ENCODE results near the gene IFT22.
A peak's percentile ranks its signal among the peaks of the same experiment; 100 is the strongest.
"Not testable (repeated sequence)": the region's sequence is repeated elsewhere in the genome, so short reads cannot be mapped to it uniquely, and the experiment has no call there.

The IFT22 gene

DNA sequence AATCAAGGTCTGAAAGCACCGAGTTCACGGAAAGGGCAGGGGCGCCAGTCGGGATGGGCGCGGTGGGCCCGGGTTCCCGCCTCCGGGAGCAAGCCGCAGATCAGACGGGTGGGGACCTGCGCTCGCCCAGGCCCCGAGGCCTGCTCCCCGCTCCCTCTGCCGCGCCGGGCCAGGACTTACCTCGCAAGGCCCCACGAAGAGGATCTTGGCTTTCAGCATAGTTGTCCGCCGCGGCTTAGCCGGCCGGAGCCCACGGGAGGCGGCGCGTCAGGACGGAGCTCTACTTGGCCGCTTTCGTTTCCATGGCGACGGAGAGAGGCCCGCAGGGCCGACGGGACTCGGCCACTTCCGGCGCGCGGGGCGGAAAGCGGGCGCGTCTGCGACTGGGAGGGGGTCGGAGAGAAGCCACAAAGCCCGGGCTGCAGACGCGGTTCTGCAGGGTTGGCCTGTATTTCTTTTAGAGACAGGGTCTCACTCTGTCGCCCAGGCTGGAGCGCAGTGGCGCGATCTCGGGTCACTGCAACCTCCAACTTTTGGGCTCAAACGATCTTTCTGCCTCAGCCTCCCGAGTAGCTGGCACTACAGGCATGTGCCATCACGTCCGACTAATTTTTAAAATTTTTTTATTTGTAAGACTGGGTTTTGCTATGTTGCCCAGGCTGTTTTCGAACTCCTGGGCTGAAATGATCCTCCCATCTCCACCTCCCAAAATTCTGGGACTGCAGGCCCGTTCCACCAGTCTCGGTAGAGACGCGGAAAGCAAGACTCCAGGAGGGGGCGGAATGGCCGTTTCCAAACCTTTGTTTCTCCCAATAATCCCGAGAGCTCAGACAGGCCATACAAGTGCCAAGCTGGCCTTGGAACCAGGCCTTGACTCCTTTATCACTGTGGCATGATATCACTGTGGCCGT is at the start of gene IFT22:
IFT22 (minus strand) TSS at position 322 of the 911 bp plus-strand sequence; CDS start at position 219, 103 bp downstream.
- peak; percentile 65 to 70 for DNase-seq

DNA sequence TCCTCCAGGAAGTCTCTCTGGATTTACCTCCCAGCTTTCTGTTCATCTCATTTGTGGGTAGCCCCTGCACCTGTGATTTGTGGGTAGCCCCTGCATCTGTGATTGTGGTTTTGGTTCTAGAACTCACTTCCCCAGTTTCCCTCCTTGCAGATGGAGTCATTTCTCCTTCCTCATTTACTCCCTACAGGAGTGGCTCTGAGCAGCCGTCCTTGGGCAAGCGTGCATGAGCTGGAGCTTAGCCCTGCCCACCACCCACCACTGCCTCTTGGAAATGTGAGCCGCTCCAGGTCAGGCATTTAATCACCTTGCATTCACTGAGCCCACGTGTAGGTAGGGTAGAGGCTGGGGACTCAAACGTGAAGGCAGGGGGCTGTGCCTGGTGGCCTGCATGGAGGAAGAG is 49.2 kb upstream of the IFT22 start:
- DNase-seq, result no peak

DNA sequence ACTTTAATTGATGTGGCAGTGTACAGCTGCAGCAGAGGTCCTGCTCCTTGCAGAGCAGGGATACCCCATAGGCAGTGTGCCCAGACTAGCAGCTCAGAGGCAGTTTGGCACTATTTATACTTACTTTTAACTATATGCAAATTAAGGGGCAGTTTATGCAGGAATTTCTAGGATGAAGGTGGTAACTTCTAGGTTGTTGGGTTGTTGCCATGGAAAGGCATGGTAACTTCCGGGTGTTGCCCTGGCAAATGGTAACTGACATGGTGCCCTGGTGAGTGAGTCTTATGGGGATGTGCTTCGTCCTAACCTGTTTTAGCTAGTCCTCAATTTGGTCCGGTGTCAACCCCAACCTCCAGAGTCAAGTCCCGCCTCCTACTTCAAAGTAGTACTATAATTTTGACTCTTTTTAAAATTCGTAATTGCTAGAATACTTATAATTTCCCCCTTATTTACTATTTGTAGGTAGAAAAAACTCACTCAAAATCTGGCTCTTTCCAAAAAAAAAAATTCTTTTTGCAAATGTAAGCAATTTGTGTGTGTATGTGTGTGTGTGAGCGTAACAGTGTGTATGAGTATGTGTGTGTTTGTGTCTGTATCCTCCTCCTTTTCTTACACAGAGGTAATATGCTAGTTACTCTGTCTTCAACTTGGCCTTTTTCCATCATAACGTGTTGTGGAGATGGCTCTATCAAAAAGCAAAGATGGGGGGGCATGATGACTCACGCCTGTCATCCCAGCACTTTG is 47.0 kb upstream of the IFT22 start:
- no peak for DNase-seq

DNA sequence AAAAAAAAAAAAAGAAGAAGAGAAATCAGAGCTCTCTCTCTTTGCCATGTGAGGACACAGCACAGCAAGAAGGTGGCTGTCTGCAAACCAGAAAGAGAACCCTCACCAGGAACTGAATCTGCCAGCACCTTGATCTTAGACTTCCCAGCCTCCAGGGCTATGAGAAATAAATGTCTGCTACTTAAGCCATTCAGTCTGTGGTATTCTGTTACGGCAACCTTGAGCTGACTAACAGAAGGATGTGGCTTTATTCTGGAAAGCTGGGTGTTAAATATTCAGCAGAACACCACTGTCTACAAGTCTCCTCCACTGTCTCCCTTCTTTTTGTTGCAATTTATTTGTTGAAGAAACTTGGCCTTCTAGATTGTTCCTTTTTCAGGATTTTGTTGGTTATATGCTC is 46.1 kb upstream of the IFT22 start:
- DNase-seq, result no peak

DNA sequence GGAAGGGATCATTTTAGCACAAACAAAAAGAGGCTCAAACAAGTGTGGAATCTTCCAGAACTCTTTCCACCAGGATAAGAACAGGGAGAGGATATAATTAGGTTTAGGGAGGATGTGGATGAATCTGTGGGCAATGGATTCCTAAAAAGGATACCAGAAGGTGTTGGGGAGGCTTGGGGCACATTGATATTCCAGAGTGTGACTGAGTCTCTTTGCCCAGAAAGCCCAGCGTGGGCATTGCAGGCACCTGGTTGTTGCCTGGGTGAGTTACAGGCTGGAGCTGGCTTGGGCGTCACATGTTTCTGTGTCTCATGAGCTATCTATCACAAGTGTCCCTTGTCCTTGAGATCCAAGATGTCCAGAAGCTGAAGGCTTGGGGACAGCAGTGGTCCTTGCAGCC is 44.3 kb upstream of the IFT22 start:
- DNase-seq, result no peak

DNA sequence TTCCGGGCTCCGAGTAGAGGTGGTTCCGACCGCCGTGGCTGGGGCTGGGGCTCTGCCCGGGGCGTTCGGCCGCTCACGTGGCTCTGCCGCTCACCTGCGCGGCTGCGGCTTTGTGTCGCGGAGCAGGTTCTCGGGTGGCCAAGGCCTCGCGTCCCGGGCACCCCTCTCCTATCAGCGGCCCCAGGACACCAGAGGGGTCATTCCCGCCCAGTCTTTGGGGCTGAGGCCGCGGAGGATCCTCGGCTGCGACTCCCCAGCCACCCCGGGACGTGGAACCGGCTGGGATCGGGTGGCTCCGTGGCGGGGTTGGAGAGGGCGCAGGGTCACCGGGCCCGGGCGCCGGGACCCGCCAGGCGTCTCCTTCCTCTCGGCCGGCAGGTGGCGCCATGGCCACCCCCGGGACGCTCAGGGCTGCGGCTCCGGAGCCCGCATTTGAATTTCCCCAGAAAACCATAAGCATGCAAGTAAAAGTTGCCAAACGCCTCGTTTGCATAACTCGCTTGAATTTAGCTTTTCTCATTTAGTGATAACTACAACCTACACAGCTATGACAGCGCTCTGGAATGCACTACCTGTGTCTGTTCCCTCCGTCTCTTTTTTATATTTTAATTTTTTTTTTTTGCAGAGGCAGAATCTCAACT is 42.2 kb upstream of the IFT22 start:
- DNase-seq, result peak; percentile 56 to 61

DNA sequence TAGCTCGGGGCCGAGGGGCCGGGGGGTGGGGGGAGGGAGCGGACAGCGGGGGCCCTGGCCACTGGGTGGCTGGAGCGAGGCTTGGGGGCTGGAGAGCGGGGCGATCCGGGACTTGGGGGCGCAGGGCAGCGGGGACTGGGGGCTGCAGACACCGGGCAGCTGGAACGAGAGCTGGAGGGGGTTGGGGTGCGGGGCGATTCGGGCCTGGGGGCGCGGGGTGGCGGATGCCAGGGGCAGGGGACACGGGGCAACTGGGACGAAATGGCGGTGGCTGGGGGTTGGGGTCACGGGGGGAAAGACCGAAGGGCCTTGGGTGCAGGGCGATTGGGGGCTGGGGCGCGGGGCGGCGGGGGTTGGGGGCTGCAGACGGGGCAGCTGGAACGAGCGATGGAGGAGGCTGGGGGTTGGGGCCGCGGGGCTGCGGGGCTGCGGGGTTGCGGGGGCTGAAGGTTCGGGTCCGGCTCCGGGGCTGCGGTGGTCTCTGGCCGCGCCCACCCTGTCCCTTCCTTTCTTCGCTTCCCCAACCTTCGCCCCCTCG is 41.7 kb upstream of the IFT22 start:
- no peak for DNase-seq

DNA sequence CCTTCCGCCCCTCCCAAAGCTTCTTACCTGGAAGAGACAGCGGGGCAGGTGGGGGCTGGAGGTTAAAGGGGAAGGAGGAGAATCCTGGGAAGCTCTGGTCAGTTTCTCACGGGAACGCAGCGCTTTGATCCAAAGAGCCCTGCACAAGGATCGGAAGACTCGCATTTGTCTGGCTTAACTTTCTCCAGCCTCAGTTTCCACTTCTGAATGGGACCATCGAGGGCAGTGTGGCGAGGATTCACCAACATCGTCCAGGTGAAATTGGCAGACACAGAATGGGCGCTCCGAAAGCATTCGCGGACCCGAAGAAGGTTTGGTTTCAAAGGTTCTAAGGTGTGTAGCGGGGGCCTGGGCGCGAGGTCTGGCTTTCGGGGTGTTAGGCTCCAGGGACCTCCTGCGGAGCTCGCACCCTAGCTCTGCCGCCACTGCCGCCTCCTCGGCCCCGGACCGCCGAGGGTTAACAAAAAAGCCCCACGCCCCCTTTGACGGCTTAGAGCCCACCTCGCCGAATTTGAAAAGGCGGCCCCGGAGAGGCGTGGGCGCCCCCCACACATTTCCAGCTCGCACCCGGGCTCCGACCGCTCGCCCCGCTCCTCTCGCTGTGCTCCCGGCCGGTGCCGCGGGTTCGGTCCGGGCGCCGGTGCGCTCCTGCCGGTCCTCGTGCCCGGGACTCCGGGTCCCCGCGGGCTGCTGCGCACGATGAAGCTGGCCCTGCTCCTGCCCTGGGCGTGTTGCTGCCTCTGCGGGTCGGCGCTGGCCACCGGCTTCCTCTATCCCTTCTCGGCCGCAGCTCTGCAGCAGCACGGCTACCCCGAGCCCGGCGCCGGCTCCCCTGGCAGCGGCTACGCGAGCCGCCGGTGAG is 41.0 kb upstream of the IFT22 start, which contains the start of gene COL26A1:
COL26A1 (plus strand) TSS at position 542 of the 862 bp plus-strand sequence; CDS start at position 700, 158 bp downstream.
- DNase-seq, result peak in 1 of 2 experiments; percentile 7

DNA sequence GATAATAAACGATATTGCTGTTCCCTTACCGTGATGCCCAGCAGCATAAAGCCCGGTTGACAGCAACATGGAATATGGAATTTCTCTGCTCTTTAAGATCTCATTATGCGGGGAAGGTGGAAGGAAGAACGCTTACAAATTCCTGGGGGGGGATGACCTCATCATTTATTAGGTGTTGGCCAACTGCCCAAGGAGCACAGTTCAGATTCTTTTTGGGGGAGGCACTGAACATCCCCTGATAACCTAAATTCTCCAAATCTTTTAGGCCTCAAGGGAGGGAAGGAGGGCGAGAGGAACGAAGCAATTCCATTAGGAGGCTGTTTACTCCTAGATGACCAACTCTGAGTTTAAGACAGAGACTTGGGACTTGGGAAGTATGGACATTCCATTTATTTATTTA is 35.8 kb upstream of the IFT22 start:
- no peak for DNase-seq

DNA sequence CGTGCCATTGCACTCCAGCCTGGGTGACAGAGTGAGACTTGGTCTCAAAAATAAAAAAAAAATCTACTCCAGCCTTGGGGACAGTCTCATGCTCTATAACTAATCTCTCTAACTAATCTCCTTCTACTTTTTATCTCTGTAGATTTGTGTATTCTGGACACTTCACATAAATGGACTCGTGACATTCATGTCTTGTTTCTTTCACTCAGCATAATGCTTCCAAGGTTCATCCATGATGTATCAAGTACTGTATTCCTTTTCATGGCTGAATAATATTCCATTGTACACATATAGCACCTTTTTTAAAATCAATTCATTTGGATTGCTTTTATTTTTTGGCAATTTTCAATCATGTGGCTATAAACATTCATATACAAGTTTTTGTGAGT is 31.3 kb upstream of the IFT22 start:
- no peak for DNase-seq

DNA sequence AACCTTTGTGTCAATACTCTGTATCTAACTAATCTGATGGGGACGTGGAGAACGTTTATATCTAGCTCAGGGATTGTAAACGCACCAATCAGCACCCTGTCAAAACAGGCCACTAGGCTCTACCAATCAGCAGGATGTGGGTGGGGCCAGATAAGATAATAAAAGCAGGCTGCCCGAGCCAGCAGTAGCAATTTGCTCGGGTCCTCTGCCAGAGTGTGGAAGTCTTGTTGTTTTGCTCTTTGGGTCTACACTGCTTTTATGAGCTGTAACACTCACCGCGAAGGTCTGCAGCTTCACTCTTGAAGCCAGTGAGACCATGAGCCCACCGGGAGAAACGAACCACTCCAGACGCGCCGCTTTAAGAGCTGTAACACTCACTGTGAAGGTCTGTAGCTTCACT is 27.7 kb upstream of the IFT22 start:
- not testable (repeated sequence) for DNase-seq

DNA sequence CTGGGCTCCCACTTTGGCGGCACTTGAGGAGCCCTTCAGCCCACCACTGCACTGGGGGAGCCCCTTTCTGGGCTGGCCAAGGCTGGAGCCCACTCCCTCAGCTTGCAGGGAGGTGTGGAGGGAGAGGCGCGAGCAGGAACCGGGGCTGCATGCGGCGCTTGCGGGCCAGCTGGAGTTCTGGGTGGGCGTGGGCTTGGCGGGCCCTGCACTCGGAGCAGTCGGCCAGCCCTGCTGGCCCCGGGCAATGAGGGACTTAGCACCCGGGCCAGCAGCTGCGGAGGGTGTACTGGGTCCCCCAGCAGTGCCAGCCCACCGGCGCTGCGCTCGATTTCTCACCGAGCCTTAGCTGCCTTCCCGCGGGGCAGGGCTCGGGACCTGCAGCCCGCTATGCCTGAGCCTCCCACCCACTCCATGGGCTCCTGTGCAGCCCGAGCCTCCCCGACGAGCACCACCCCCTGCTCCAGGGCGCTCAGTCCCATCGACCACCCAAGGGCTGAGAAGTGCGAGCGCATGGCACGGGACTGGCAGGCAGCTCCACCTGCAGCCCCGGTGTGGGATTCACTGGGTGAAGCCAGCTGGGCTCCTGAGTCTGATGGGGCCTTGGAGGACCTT is 26.9 kb upstream of the IFT22 start:
- not testable (repeated sequence) for DNase-seq

DNA sequence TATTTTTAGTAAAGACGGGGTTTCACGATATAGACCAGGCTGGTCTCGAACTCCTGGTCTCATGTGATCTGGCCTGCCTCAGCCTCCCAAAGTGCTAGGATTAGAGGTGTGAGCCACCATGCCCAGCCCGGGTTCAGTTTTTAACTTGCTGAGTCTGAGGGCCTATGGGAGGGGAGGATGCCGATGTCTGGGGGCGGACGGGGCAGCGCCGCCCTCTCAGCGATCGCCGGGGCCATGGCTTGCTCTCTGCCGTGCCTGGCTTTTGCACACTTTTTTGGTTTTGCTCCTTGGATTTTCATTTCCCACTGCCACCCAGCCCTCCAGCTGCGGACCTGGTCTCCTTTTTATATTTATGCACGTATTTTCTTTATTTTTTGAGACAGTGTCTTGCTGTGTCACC is 25.9 kb upstream of the IFT22 start:
- DNase-seq, result no peak

DNA sequence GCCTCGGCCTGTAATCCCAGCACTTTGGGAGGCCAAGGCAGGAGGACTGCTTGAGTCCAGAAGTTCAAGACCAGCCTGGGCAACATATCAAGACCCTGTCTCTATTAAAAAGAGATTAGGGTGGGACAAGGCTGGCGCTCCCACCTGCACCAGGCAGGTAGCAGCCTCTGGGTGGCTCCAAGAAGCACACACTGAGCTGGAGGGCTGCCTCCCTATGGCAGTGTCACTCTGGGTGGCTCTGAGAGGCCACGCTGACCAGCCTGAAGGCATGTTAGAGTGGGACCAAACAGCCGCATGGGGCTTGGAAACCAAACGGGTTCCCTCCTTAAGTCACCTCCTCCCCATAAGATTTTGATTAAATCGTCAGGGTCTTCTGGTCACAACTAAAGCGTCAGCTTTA is 21.3 kb upstream of the IFT22 start:
- DNase-seq, result no peak

DNA sequence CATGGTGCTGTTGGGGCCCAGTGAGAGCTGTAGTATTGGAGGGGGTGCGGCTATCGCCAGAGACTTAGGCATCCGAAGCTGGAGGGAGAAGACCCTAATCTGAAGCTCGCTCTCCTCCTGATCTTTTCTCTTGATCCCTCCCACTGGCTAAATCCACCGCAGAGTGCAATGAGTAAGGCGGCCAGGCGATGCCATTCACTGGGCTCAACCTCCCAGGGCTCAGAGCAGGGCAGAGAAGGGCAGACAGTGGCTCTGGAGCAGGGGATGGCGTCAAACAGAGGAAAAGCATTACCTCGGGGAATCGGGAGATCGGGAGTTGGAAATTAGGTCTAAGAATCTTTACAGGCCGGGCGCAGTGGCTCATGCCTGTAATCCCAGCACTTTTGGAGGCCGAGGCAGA is 18.8 kb upstream of the IFT22 start:
- no peak for DNase-seq

DNA sequence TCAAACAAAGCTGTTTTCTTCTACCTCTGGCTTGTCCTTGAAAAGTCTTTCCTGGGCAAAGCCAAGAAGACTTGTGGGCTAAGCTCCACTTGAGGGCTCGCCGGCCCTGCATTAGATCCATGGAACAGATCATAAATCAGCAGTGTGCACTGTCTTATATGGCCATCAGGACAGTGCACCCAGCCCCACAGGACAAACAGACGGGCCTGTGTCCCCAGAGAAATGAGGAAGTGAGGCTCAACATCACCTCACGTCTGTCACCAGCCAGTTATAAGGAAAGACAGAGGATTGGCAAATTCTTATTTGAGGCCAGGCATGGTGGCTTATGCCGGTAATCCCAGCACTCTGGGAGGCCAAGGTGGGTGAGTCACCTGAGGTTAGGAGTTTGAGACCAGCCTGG is 12.3 kb upstream of the IFT22 start:
- DNase-seq, result no peak

DNA sequence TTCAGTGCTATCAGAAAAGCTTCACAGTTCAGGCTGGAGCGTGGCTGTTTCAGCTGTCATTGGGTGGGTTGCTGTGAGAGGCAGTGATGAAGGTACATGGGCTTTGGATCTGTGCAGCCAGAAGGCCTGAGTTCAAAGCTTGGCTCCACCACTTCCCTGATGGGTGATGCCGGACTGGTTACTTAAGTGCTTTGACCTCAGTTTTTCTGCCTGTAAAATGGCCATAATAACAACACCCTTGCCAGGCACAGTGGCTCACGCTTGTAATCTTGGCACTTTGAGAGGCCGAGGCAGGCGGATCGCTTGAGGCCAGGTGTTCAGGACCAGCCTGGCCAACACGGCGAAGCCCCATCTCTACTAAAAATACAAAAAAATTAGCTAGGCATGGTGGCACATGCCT is 10.4 kb upstream of the IFT22 start:
- no peak for DNase-seq

DNA sequence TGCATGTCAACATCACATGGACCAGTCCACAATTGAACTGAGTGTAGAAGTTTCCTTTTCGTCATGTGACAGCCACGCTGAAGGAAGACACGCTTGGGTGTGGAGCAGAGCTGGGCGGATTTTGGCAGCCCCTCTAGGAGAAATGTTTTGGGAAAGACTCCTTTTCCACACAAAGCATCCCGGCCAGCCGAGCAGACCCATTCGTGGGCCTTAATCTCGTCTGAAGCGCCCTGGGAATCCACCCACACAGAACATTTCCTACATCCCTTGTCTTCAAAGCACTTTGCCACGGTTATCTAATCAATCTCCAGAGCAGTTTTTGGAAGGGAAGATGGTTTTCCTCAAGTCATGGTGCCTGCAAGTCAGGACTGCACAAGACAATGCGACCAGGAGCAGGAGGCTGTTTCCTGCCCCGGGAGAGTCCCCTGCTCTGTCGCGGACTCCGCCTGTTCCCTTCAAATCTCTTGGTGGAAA is 8.4 kb upstream of the IFT22 start:
- DNase-seq, result no peak

DNA sequence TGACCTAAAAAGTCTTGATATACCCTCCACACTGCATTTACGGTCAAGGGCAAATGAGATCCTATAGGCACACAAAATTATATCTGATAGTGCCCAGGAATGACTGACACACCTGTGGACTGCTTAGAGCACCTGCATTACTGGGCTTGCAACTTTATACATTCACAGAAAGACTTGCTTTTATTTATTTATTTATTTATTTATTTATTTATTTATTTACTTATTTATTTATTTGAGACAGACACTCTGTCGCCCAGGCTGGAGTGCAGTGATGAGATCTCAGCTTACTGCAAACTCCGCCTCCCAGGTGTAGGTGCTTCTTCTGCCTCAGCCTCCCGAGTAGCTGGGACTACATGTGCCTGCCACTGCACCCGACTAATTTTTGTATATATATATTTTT is 6.5 kb upstream of the IFT22 start:
- no peak for DNase-seq

DNA sequence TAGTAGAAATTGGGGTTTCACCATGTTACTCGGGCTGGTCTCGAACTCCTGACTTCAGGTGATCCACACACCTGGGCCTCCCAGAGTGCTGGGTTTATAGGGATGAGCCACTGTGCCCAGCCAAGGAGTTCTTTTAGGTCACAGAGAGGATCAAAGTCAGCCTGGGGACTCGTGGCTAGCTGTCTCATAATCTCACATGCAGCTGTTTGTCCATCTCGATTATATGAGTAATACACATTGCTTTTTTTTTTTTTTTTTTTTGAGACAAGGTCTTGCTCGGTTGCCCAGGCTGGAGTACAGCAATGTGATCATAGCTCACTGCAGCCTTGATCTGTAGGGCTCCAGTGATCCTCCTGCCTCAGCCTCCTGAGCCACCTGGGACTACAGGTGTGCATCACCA is 2.2 kb downstream of the IFT22 start:
- no peak for DNase-seq

DNA sequence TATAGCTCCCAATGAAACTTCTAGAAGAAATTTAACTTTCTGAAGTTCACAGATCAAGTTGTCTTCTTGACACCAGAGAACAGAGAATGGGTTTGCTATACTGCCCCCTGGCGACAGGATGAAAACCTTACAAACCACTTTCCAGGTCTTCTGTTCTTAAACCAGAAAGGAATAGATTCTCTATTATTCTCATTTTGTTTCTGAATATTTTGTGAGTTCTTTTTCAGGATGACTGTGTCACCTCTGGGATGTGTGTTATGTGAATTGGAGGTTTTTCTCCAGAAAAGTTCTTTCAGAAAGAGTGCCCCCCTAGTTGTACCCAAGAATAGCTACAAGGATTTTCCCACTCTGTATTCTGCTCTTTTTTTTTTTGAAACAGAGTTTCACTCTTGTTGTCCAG is 6.3 kb downstream of the IFT22 start:
- DNase-seq, result peak; percentile 32 to 35

Data from activated CD4-positive, alpha-beta T cell treated with anti-CD3 and anti-CD28 coated beads, Interleukin-2, amount 50 U/mL, for 4 hours (primary cell).